ENCODE data around the gene M1AP.
A peak's percentile ranks its signal among the peaks of the same experiment; 100 is the strongest.

The M1AP gene, protein sequence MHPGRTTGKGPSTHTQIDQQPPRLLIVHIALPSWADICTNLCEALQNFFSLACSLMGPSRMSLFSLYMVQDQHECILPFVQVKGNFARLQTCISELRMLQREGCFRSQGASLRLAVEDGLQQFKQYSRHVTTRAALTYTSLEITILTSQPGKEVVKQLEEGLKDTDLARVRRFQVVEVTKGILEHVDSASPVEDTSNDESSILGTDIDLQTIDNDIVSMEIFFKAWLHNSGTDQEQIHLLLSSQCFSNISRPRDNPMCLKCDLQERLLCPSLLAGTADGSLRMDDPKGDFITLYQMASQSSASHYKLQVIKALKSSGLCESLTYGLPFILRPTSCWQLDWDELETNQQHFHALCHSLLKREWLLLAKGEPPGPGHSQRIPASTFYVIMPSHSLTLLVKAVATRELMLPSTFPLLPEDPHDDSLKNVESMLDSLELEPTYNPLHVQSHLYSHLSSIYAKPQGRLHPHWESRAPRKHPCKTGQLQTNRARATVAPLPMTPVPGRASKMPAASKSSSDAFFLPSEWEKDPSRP

DNA sequence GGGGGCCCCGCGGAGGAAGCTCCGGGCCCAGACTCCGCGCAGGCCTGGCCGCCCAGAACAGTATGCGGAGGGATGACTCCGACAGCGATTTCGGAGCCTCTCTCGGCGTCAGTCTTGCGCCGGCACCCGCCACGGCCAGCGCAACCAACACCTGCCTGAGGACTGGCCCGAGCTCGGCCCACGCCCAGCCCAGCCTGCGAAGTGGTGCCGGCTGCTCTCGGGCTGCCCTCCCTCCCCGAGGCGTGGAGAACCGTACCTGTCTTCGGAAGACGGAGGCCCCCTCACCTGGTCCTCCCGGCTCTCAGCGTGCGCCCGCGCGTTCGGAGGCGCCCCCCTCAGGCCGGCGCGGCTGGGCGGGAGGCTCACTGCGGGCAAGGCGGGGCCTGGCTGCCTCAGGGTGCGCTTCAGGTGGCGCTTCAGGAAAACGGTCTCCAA is at the start of gene M1AP:
Gene M1AP (minus strand): TSS at position 322 of the 435 bp plus-strand sequence. CDS start 8,055 bp downstream, outside the sequence.
- peak in 1 of 3 donors; percentile 8 for DNase-seq (ENCODE audit: low read depth in 3 of 3)

- no peak for DNase-seq (ENCODE audit: low read depth in 3 of 3)
Measured at GRCh38 chr2:74696829-74697228, 48.7 kb upstream of the M1AP start.

- DNase-seq (ENCODE audit: low read depth in 3 of 3): no peak
Measured at GRCh38 chr2:74695663-74696062, 47.5 kb upstream of the M1AP start.

DNA sequence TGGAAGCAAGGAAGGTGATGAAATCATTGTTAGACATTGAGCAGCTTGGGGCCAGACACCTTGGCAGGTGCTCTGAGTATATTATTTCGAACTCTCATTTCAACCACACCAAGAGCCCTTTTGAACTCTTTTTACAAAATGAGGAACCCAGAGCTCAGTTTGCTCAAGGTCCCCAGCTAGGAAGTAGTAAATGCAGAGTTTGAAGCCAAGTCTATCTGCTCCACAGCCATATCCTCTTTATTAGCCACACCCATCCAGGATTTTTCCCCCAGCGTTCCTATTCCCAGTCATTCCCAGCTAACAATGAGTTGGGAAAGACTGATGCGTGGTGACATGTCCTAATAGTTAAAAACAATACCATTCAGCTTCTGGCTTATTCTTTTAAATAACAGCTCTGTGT is 46.2 kb upstream of the M1AP start:
- no peak for DNase-seq (ENCODE audit: low read depth in 3 of 3)

- DNase-seq (ENCODE audit: low read depth in 3 of 3): no peak
Measured at GRCh38 chr2:74693668-74694067, 45.5 kb upstream of the M1AP start.

- no peak for DNase-seq (ENCODE audit: low read depth in 3 of 3)
Measured at GRCh38 chr2:74693213-74693612, 45.1 kb upstream of the M1AP start.

- no peak for DNase-seq (ENCODE audit: low read depth in 3 of 3)
Measured at GRCh38 chr2:74691929-74692328, 43.8 kb upstream of the M1AP start.

- peak in 1 of 3 donors; percentile 9 for DNase-seq (ENCODE audit: low read depth in 3 of 3)
Measured at GRCh38 chr2:74690571-74690970, 42.4 kb upstream of the M1AP start.

DNA sequence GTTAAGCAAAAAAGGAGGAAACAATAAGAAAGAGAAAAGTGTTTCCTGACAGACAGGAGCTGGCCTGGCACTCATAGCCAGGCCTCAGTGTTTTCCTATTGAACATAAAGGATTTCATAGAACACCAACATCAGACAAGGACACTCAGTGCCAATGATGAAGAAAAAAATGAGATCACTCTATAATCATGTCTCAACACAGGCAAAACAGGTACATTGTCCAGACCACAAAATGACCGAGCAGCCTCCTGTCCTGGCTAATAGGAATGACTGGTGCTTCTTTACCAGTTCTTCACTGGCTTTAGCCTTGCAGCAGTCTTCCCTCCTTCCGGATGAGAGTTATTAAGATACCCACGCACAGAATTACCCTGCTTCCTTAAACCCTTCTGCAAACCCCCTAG is 41.5 kb upstream of the M1AP start:
- no peak for DNase-seq (ENCODE audit: low read depth in 3 of 3)

DNA sequence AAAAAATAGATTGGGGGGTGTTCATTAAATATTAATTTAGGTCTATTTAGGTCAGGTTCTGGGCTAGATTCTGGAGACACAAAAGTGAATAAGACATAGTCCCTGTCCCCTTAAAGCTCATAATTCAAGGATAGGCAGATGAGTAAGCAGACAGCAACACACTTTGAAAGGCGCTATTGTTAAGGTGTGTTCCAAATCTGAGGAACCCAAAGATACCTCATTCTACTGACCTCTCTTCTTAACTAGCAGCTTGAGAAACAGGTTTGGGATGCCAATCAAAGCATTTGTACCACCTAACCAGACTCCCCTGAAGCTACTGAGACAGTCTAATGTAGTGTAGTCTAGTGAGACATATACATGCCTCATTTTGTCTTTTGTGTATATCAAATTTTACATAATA is 40.8 kb upstream of the M1AP start:
- no peak for DNase-seq (ENCODE audit: low read depth in 3 of 3)

DNA sequence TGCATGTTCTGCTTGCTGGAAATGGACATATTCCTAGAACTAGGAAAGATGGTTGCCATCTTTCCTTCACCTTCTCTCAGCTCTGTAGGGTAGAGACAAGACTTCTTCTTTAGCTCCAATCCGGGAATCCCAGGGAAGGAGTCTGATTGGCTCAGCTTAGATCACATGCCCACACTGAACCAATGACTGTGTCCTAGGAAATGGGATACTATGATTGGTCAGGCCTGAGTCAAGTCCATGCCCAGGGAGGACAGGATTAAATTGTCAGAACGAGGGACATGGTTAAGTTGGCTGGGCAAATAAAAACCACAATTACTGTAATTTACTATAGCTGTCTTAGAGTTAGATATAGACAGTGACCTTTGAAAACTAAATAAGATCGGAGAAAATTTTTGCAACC is 37.3 kb upstream of the M1AP start:
- no peak for DNase-seq (ENCODE audit: low read depth in 3 of 3)

GRCh38 chr2:74682501-74682900 is 34.4 kb upstream of the M1AP start:
- DNase-seq (ENCODE audit: low read depth in 3 of 3): no peak

- DNase-seq (ENCODE audit: low read depth in 3 of 3): no peak
Measured at GRCh38 chr2:74679615-74680014, 31.5 kb upstream of the M1AP start.

DNA sequence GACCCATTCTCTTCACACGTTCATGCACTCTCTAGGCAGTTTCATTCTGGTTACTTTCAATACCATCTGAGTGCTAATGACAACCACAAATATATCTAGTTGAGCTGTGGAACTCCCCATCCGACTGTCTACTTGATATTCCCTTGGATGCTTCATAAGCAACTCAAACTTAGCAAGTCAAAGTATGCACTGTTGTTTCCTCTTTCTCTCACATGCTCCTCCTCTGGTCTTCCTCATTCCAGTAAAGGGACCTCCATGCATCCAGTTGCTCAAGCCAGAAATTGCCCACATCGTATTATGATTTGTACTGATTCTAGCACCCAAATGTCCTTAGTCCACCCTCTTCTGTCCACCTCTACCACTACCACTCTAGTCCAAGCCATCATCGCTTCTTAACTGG is 28.2 kb upstream of the M1AP start:
- DNase-seq (ENCODE audit: low read depth in 3 of 3): no peak

DNA sequence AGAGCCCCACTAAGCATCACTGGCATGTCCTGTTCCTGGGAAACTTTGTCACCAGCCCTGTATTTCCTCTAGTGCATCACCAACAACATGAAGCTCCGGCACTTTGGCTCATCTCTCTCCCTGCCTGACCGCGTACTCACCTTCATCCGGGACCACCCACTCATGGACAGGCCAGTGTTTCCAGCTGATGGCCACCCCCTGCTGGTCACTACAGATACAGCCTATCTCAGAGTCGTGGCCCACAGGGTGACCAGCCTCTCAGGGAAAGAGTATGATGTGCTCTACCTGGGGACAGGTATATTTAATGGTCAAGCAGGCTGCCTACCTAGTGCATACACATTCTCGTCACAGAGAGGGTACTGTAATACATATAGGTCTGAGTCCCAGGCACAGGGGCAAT is 27.0 kb upstream of the M1AP start:
- no peak for DNase-seq (ENCODE audit: low read depth in 3 of 3)

- no peak for DNase-seq (ENCODE audit: low read depth in 3 of 3)
Measured at GRCh38 chr2:74673826-74674528, 25.8 kb upstream of the M1AP start.

DNA sequence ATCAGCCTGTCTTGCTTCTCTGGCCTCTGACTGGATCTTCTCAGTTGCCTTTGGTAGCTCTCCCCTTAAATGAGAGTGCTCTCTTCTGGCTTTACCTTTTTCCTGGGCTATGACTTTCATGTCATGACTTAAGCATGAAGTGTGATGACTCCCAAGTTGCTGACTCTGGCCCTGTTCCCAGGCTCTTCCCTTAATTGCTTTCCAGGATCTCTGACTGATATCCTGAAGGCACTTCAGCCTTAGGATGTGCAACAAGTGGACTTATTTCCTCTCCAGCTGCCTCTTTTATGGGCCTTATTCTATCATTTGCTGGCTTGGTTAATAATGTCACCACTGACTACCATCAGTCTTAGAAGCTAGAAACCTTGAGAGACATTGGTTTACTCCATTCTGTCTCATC is 23.3 kb upstream of the M1AP start:
- DNase-seq (ENCODE audit: low read depth in 3 of 3): no peak

GRCh38 chr2:74670263-74670662 is 22.1 kb upstream of the M1AP start:
- no peak for DNase-seq (ENCODE audit: low read depth in 3 of 3)

DNA sequence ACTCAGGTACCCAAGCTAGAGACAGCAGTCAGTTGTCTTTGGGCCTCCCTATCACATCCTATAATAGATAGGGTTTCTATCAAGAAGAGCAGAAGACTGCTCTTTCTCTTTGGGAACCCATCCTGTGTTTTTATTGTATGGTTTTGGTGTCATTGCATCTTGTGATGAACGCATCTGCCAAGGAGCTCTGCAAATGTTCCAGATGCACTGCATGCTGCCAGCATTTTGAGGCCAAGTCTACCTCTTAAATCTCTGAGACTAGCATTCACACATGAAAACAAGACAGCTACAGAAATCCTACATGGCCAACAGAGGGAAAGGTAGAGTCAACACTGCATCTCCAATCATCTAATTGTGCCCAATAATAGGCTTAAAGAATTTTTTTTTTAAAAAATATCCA is 20.0 kb upstream of the M1AP start:
- DNase-seq (ENCODE audit: low read depth in 3 of 3): no peak

GRCh38 chr2:74659462-74659861 is 11.3 kb upstream of the M1AP start:
- no peak for DNase-seq (ENCODE audit: low read depth in 3 of 3)

DNA sequence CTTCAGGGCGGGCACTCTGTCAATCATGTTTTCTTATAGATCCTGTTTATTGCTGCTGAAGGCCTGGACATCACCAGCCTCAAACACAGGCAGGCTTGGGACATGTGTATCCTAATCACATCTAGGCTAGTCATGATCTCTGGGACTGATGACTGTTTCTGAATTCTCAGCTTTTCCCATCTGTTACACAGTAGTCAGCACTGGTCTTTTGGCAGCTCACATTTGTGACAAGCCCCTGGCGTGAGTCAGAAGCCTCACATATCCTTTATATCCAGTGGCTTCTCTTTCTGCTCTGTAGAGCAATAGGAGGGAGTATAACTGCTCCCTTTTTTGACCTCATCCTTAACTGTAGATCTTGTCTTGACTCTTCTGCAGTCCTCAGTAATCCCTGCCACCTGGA is 10.4 kb upstream of the M1AP start:
- DNase-seq (ENCODE audit: low read depth in 3 of 3): no peak

DNA sequence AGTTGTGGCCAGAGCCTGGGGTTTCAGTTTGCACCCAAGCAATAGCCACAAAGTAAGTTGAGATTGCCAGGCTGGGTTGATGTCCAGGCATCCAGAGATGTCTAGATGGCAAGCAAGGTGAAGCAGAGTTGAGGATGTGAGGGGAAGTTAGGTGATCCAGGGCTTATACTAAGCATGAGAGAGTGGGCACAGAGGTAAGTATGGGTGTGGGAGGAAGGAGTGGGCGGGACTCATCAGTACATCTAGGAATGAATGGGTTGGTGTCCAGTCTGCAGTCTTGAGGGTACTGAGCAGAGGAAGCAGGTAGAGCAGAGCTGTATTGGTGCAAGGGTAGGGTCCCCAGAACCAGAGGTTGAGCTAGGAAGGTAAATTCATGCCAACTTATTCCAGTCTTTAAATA is 7.4 kb upstream of the M1AP start:
- DNase-seq (ENCODE audit: low read depth in 3 of 3): no peak

Measured in stimulated activated CD4-positive, alpha-beta T cell treated with anti-CD3 and anti-CD28 coated beads, TNF-alpha, amount 100 ng/mL, for 48 hours (primary cell).